T-helper 1 cell (primary cell): Measurements from ENCODE around the gene ISG20L2.
A peak's percentile ranks its signal among the peaks of the same experiment; 100 is the strongest.

Source experiments
- DNase-seq, 5 donors: peaks; one replicate each; pipeline ENCODE4 v3.0.0-alpha.2; 2012 to 2020

The ISG20L2 gene

DNA sequence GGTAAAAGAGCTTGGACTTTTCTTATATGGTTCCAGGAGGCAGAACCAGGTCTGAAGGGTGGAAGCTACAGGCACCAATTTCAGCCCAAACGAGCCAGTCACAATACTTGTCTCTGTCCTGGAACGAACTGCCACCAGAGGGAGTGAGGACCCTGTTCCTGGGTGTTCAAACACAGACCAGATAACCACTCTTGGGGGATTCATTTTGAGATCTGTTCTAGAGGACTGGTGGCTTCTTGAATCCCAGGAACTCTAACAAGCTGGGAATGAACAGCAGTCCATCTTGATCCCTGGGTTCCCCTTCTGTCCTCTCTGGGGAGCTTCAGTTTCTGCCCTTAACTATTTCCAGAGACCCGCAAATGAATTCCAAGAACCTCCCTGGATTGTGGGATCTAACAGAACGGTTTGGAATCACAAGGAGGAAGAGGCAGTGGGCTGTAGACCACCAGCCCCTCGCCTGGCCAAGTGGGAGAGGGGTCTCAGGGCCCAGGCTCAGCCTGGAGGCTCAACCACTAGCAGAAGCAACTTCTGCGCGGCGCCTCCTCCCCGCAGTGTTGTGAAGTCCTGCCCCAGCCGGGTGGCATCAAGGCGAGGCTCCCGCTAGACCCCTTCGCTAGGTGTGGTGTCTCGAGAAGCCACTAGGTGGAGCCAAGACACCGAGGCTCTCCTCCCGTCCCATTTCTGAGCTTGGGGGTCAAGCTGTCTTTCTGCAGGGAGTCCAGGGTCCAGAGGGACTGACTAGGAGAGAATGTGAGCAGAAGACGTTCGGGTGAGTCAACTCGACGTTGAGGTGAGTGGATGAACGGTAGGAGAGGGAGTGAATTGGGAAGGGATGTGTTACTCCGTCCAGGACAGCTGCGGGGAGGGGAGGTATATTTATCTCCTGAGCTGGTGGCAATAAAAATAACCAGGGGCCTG lies 39.3 kb downstream of the ISG20L2 start:
- peak; percentile 53 to 72 (median 64) for DNase-seq

GRCh38 chr1:156684227-156684782 lies 44.3 kb downstream of the ISG20L2 start:
- peak in 1 of 5 donors; percentile 62 for DNase-seq

DNA sequence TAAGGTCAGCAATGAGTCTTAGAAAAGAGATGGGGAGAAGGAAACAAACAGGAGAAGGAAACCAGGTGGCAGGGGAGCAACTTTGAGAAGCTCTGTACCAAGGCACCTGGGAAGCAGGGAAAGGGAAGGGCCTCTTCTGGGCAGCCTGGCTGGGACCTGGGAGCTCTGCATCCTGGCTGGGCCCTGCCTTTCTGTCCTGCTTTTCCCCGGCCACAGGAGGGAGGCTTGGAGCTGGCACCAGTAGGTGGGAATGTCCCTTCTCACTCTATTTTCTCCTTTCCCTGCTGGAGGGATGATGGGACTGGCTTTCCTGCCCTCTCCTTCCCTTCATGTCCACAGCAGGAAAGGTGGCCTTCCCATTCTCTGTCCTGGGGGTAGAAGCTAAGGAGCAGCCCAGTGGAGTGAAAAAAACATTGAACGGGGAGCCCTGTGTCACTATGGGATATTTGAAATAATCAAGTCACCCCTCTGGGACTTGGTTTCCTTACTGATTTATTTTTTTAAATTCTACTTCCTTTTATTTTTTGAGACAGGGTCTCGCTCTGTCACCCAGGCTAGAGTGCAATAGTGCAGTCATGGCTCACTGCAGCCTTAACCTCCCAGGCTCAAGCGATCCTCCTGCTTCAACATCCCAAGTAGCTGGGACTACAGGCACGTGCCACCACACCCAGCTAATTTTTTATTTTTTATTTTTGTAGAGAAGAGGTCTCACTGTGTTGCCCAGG lies 46.2 kb downstream of the ISG20L2 start:
- no peak for DNase-seq

DNA sequence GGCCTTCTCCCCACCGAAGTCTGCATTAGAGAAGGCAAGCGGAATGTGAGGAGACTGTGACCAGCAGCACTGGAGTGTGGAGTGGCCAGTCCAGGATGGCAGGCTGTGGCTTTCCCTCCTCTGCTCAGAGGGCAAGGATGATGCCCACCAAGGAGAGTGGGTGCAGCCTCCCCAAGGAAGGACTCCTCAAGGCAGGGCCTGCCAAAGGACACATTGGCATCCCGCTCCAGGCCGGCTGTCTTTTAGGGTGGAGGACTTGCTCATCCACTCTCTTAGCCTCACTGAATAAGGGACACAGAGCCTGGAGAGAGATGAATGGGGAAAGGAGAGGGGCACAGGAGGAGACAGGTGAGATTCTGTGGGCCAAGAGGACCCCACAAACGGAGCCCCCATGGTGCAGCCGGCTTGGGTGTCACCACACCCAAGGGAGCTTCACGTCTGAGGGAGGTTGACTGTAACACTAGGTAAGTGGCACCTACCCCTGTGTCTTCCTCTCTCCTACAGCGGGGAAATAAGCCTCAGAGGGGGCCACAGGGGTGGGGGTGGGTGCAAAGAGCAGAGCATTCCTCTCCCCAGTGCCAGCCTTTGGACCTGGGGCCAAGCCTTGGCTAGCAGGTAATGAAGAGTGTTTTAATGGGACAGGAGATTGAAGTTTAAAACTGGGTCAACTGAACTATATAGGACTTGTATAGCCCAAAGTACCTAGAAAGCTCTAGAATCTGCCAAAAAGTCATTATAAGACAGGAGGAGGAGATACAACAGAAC lies 47.2 kb downstream of the ISG20L2 start:
- no peak for DNase-seq

GRCh38 chr1:156680056-156680455 lies 48.5 kb downstream of the ISG20L2 start:
- DNase-seq, result no peak

GRCh38 chr1:156677616-156678596 lies 50.7 kb downstream of the ISG20L2 start:
- DNase-seq, result peak in 1 of 5 donors; percentile 28

DNA sequence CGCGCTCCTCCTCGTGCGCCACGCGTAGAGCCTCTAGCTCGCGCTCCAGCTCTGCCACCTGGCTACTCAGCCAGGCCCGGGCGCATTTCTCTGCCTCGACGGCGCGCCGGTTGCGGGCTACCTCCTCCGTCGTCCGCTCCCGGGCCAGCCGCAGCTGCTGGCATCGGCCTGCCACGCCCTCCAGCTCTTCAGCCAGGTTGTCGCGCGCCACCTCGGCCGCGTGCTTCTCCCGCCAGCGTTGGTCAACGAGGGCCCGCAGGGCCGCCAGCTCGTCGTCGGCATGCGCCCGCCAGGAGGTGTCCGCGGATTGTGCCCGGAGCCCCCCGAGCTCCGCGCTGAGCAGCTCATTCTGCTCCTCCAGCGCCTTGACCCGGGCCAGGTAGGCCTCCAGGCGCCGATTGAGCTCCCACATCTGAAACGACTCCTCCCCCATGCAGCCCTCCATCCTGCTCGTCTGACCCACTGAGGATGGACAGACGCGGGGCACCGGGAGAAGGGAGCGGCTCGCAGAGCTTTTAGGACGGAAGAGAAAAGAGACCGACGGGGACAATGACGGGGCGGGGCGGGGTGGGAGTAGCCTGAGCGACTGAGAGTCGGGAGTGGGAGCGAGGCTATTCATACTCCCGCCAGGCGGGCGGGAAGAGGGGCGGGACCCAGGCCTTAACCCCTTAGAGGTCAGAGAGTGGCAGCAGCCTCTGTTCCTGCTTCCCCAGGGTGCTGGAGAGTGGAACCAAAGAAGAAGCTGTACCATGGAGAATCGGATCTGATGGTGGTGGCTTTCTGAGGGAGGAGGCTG lies 51.5 kb downstream of the ISG20L2 start, which contains the start of gene NES:
Gene NES (minus strand): TSS at position 588 of the 796 bp plus-strand sequence. CDS start 143 bp downstream, at position 445.
- no peak for DNase-seq

DNA sequence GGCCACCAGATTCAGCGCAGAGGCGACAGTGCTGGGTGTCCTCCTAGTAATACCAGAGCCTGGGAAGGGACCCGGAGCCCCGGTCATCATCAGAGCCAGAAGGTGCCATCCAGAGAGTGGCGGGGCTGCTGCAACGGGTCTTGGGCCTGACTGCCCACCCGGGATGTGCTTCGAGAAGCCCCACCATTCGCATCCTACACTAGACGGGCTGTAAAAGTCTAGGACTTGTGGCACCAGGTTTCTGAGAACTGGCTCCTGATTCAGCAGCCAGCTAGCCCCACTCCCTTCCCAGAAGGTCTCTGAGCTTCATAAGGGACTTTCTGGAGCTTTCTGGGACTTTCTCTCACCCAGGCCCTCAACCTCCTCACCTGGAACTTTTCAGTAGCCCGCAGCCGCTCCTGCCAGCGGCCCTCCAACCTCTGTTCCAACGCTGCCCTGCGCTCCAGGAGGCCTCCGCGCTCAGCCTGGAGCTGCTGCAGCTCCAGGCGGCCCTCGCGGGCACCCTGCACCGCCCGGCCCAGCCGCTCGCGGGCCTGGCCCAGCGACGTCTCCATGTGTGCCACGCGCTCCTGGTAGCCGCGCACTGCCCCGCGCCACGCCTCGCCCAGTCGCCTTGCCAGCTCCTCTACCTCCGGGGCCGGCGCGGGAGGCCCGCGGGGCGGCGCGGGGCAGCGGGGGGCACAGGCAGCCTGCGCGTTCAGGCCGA lies 52.3 kb downstream of the ISG20L2 start:
- no peak for DNase-seq

- no peak for DNase-seq
Measured at GRCh38 chr1:156675210-156676113, 53.1 kb downstream of the ISG20L2 start.

GRCh38 chr1:156673387-156674121 lies 55.0 kb downstream of the ISG20L2 start:
- DNase-seq, result no peak
